ENCODE data around the gene STIM1.
A peak's percentile ranks its signal among the peaks of the same experiment; 100 is the strongest.

Gene STIM1

DNA sequence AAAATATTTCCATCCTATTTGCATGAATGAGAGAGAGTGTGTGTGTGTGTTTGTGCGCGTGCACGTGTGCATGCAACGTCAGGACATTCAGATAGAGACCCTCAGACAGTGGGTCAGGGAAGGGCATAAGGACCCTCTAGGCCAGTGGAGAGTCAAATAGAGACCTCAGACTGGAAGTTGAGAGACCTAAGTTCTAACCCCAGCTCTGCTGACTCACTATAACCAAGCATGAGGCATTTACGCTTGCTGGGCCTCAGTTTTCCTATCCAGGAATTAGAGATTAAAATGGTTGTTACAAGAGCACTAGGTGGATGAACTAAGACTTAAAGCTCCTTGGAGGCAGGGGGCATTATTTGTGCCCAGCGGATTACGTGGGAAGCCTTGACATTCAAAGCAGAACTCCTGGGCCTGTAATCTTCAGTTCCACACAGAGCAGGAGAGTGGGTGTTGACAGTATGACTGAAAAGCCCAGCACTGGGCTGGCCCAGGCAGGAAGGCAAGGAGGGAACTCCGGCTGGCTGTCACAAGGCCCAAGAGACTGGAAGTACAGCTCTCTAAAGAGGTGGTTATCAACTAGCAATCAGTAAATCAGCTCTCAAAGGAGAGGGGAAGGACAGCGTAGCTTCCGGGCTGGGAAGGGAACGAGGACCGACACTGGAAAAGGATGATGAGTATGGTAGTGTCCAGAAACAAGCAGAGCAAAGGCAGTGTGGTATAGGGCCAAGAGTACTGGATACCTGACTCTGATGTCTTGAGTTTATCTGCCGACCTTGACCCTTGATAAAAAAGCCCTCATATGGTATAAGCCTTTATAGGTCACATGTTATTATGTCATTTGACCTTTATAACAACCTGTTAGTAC, 23.9 kb upstream of the STIM1 start:
- no peak for DNase-seq

DNA sequence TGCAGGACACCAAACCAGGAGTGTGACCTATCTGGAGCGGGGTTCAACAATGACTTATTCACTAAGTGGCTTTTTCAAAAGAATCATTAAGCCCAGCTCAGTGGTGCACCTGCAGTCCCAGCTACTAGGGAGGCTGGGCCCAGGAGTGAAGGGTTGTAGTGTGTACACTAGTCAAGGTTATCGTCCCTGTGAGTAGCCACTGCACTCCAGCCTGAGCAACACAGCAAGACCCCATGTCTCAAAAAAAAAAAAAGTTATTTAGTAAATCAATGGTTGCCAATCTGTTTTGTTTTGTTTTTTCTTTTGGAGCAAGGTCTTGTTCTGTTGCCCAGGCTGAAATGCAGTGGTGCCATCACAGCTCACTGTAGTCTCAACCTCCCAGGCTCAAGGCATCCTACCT, 22.6 kb upstream of the STIM1 start:
- no peak for DNase-seq

DNA sequence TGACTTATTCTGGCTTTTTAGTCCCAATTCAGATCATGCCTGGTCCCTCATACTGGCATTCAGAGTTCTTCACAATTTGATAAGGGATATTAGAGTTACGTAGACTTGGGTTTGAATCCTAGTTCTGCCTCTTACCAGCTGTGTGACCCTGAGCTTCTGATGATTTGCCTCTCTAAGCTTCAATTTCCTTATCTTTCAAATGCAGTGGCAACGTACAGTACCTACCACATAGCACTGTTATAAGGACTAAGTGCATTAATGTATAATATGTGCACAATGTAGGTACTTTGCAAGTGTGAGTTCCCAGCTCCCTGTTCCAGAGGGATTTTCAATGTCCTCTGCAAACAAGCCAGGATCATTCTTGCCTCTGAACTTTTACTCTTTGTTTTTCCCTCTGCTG, 22.0 kb upstream of the STIM1 start:
- DNase-seq, result no peak

DNA sequence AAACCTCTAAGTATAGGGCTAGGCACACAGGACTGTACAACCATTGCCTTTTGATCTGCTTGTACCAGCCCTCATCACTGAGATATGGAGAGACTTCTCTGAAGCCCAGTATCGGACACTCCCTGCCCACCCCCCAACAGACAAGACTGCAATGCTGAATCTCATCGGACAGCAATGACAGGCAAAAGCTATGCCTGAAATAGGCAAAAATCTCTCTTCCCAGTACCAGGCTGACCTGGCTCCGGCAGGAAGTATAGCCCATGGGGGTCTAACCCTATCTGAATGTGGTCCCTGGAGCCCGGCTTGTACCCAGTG, 21.2 kb upstream of the STIM1 start:
- DNase-seq, result no peak

DNA sequence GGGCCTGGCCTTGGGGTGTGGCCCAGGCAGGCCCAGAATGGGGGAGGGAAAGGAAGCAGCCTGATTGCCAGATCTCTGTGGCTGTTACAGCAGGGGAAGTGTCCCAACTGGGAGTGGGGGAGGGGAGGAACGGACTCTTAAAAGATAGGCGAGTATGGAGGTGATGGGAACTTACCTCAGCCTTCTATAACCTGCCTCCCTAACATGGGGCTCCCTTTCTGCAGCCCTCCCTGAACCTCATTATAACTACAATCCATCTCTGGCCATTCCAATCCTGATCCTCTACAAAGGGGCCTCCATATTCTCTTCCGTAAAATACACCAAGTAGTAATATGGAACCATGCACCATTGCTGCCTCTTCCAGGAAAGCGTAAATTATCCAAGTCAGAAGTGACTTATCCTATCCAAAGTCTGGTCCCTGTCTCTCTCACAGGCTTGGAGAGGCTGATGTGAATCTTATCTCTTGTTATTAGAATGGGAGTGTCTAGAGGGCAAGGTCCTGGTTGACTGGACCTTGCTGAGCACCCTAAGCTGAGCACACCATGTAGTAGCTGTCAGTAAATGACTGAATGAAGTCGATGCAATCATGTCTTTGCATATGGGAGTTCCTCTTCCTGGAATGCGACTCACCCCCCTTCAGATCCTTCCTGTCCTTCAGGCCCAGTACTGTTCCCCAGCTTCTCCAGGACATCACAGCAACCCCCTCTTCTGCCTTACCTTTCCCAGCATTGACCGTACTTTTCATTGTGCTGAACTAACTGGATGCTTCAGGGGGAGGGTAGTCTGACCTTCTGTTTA, 20.6 kb upstream of the STIM1 start:
- no peak for DNase-seq

DNA sequence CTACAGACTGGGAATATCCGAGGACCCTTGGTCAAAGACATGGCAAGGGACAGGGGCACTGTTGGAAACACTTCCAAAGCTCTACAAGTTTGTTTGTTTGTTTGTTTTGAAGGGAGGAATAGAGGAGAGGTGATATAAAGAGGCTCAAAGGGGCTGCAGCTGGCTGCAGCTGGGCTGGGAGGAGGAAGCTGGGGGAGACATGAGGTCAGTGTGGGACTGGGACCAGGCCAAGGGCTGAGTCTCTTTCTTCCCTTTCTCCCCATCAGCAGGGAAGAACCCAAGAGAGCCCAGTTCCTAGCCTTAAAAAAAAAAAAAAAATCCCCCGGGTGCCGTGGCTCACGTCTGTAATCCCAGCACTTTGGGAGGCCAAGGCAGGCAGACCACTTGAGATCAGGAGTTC, 19.7 kb upstream of the STIM1 start:
- DNase-seq, result no peak

DNA sequence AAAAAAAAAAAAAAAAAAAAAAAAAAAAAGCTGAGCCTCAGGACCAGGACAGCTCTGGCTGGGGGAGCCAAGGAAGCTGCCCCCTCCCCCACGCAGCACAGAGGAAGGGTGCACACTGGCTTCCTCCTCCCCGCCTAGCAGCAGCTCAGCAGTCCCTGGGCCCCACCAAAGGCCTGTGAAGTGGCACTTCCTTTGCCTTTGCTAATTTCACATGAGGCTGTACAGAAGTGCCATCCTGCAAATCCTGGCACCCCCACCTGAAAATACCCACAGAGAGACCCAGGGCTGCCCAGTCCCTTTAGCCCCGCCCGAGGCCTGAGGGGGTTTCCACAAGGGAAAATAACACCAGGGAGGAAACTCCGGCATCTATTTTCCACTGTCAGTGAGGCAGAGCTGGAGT, 18.6 kb upstream of the STIM1 start:
- no peak for DNase-seq

DNA sequence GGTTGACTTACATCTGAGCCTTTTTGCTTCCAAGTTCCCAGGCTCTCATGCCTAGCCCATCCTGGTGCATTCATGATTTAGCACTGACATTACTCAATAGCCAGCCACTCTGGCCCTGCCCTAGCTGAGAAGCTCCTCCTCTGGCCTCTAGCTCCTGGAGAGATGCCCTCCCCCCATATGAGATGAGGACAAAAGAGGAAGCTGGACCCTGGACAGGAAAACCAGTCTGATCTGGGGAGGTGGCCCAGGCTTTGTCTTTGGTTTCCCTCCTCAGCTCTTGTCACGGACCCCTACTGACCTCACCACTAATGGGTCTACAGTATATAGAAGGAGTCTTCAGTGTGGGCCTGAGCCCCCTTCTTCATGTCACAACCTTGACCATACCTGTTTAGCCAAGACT, 17.7 kb upstream of the STIM1 start:
- no peak for DNase-seq

DNA sequence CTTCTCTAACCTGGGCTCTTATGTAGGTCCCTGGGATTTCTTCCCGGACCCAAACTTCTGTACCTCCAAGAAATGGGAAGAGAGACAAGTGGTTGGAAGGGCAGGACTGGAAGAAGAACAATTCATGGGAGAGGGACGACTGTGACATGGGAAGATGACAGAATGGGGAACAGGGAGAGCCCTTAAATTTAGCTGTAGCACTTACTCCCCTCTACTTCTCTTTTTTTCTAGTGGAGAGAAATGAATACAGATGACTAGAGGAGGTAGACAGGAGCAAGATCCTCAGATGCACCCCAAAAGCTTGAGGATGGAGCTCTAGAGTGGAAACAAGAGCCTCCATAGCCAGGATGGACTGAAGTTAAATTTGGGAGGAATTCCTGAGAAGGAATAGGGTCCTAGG, 17.0 kb upstream of the STIM1 start:
- DNase-seq, result no peak

DNA sequence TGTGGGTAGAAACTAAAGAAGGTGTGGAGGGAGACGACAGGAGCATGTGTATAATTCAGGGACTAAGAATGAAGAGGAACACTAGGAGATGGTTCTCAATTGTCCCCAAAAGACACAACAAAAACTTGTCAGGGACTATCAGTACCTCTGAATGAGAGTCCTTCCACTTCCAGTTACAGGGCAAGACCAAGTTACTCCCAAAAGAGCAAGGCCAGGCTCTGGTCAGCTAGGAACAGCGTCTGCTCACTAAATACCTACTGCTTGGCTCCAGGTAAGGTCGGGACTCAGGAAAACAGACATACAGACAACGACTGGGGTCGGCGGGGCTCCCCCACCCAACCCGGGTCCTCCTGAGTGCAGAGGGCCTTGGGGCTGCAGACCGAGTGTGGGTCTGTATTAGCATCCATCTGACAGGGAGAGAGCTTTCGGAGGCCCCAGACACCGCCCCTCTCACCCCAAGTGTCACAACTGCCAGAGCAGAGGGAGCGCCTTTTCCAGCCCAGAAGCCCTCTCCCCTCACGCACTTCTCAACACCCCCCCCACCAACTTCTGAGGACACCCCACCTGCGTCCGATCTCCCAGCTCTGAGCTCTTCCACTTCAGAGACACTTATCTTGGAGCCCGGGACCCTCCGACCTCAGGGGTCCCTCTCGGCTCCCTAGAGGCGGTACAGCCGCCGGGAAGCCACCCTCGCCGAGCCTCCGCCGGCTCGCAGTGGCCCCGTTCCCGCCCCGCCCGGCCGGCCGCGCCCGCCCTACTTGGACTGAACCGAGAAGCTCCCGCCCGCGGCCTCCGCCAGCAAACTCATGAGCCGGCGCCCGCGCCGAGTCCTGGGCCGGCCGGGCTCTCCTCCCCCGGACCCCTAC, 15.2 kb upstream of the STIM1 start:
- peak; percentile 36 for DNase-seq

DNA sequence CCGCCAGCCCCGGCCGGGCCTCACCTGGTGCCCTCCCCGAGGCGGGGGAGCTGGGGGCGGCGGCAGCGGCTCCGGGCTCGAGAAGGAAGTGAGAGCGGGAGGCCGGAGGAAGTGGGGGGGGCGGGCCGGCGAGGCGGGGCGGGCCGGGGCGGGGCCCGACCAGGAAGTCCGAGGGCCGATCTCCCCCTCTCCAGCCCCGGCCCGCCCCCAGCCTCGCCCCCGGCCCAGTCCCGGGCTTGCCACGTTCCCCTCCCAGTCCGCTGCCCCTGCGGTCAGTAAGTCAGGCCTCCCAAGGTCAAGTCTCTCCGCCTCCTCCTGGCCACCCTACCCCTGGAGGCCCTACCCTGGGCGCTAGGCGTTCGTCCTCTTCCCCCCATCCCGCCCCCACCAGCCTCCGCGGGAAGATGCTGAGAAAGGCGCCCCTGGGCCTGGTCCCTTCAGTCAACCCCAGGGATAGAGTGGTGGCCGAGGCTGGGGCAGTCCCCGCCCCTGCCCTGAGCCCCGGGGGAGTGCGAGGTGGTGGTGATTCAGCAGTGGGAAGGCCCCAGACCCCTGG, 14.5 kb upstream of the STIM1 start, which contains the start of gene RHOG:
Gene RHOG, minus strand, starts transcription at position 90 of the 556 bp plus-strand sequence. CDS start 12,821 bp downstream, outside the sequence.
- peak; percentile 61 for DNase-seq

DNA sequence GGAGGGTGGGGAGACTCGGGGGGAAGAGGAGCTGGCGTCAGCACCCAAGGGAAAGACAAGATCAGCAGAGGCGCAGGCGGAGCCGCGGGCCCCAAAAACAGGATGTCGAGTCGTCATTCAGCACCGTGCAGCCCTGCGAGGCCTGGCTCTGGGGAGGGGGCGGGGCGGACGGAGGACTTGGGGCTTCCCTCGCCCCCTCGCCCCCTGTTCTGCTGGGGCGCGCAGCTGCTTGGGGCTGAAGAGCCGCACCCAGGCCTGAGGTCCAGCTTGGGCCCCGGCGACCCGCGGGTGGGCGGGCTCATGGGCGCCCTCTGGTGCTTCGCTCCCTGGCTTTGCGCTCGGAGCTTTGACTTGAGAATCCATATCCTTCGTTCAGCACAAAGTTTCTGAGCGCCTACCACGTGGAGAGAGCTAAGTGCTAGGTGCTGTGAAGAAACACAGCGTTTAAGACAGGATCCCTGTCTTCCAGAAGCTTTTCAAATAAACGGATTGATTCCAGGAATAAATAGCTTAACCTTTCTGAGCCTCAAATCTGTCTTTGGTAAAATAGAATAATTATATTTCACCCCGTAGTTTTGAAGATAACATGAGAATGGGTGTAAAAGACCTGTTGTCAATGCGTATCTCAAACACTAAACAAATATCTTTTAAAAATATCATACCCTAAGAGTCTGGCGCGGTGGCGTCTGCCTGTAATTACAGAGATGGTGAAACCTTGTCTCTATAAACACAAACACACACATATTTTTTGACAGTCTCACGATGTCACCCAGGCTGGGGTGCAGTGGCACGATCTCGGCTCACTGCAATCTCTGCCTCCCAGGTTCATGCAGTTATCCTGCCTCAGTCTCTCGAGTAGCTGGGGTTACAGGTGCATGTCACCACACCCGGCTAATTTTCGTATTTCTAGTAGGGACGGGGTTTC, 13.8 kb upstream of the STIM1 start:
- DNase-seq, result peak; percentile 82

DNA sequence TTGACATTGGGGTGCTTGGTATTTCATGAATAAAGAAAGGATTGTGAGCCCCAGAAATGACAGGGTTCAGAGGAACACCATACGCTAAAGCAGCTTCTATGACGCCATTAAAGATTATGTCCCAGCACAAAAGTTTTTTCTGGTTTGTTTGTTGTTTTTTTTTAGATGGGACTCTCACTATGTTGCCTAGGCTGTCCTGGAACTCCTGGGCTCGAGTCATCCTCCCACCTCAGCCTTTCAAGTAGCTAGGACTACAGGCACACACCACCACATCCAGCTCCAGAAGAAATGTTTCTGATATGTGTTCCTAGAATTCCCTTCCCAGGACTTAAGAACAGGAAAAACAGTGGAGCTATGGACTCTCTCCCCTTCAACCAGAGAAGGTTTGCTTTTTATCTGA, 12.1 kb upstream of the STIM1 start:
- DNase-seq, result no peak

DNA sequence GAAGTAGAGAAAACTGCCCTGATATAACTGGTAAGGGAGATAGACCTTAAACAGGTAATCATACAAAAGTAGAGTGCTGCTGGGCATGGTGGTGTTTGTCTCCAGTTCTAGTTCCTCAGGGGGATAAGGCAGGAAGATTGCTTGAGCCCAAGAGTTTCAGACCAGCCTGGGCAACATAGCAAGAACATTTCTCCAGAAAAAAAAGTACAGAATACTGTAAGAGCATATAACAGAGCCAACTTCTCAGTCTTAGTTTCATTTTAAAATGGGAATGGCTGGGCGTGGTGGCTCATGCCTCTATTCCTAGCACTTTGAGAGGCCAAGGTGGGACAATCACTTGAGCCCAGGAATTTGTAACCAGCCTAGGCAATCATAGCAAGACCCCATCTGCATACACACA, 10.2 kb upstream of the STIM1 start:
- DNase-seq, result no peak

DNA sequence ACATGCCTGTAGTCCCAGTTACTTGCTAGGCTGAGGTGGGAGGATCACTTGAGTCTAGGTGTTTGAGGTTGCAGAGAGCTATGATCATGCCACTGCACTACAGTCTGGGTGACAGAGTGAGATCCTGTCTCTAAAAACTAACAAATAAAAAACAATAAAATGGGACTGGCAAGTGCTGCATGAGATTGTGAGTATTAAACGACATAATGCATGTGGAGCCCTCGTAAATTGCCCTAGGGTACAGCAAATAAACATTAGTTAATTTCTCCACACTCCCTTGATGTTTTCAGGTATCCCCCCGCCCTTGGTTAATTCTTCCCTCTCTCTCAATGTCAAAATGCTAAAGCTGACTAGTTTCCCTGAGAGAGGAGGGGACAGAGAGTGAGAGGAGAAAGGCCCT, 9.8 kb upstream of the STIM1 start:
- no peak for DNase-seq

DNA sequence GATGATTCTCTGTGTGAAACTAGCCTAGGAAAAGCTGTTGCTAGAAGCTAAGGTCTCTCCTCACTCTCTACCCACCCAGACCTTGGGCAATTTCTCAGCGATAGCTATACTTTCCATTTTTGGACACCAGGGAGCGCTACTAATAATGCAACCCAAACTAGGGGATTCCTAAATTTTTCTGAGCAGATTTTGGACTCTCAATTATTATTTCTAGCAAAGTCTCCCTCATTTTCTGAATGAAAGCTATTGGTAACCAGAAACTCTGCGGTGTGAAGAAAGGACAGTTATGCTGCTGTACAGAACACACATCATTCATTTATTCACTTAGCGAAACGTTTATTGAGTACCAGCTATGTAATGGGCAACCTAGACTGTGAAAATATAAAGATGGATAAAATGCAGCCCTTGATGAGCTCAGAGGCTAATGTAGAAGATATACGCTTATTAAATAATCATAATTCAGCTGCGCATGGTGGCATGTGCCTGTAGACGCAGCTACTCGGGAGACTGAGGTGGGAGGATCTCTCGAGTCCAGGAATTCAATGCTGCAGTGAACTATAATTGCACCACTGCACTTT, 6.1 kb upstream of the STIM1 start:
- DNase-seq, result peak; percentile 44

DNA sequence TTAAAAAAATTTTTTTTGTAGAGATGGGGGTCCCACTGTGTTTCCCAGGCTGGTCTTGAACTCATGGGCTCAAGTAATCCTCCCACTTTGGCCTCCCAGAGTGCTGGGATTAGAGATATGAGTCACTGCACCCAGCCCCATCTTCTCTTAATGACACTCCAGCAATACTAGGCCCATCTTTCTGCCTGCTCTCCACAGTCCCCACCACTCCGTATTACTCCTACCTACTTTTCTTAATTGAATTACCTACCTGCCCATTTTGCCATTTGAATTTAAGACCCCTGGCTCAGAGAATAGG, 2.0 kb upstream of the STIM1 start:
- no peak for DNase-seq

DNA sequence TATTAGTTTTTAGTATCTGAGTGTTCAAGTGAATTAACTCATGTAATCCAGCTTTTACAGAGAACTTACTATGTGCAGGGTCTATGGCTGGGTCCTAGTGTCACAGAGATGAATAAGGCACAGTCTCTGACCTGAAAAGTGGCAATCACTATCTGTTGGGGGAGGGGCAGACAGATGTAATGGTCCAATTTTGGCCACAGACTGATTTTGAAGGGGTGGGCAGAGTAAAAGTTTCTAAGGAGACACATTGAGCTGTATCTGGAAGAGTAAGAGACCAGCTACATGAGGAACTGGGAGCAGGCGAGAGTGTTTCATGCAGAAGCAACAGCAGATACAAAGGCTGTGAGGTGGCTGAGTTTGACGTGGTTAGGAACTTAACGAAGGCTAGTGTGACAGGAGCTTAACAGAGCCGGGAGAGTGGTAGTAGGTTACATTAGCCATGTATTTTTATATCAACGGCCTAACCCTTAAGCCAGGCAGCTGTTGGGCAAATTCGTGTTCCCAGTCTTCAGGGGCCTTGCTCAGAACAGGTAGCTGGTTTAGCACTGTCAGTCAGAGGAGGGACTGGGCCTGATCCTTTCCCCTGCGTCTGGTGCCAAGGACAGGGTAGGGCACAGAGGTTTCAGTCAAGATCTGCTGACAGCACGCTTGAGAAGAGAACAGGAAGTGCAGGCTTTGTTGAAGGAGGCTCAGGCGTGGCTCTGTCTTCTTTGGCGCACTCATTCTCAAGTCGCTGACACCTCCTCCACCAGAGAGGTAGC, 1.4 kb upstream of the STIM1 start:
- DNase-seq, result no peak

DNA sequence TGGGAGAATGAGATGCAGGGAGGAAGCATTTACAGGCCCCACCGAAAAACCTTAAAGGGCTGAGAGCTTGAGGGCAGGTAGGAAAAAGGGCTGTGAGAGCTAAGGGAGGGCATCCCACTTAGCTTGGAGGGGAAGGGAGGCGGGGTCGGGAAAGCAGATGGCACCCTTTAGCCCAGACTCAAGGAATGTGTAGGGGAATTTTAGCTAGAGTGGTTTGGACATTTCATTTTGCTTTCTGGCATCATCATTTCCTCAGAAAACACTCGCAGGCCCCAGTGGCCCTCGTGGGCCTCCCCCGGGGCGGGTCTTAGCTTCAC, 846 bp upstream of the STIM1 start:
- no peak for DNase-seq

DNA sequence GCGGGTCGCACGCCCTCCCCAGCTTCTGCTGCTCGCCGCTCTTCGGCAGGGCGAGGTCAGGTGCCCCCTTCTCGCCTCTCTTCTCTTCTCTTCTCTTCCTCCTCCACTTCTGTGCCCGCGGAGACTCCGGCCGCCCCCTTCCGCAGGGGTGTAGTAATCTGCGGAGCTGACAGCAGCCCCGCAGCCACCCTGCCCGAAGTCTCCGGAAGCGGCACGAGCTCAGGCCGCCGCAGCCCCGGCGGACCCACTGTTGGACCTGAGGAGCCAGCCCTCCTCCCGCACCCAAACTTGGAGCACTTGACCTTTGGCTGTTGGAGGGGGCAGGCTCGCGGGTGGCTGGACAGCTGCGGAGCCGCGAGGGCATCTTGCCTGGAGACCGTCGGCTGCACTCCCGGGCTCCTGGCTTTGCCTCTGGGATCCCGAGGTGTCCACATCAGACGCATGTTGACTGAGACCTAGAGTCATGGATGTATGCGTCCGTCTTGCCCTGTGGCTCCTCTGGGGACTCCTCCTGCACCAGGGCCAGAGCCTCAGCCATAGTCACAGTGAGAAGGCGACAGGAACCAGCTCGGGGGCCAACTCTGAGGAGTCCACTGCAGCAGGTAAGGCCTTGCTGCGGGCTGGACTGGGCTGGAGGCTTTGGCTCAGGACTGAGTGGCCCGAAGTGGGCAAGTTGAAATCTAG, 486 bp downstream of the STIM1 start:
- DNase-seq, result no peak
